PC-3 (cell line): ENCODE measurements around the gene RPL13.

Experiments
- CTCF ChIP-seq: fragments of 300-600 bp; sonication (generic); conservative IDR thresholded peaks from 2 replicates; pipeline ENCODE4 v1.5.1; 2017; ENCODE audit warnings: antibody characterized with exemption, low read depth, mild to moderate bottlenecking, low read length
- EZH2 ChIP-seq: fragments of 300-600 bp; sonication (generic); IDR thresholded peaks from one replicate; pipeline ENCODE4 v1.6.1; 2017; ENCODE audit warnings: antibody characterized with exemption, mild to moderate bottlenecking, low read length; ENCODE audit not compliant: unreplicated experiment
- EZH2phosphoT487 ChIP-seq: fragments of 300-600 bp; sonication (generic); IDR thresholded peaks from 2 replicates; pipeline ENCODE4 v1.6.1; 2018; ENCODE audit warnings: mild to moderate bottlenecking, antibody characterized with exemption, low read length, borderline replicate concordance

- no peak; the same call in 1 of the 2 replicates for TF ChIP-seq CTCF
- no peak for TF ChIP-seq EZH2phosphoT487
- TF ChIP-seq EZH2: no peak
Measured at GRCh38 chr16:89557690-89558490, 2.6 kb upstream of the RPL13 start.
